Spleen (tissue), 7 donors: ENCODE data around the gene METTL23.
A peak's percentile ranks its signal among the peaks of the same experiment; 100 is the strongest.

Experiments
- CTCF ChIP-seq, 11 experiments: fragments of 200-600 bp in 7 of 11; fragments of 450-650 bp in 4 of 11; sonication (generic) in 4 of 11; IDR thresholded peaks in 8 of 11; conservative IDR thresholded peaks in 3 of 11; 1 replicate in 7 of 11; 2 replicates in 4 of 11; pipeline versions ENCODE4 v1.4.0 to v1.8.0; 2016 to 2021; ENCODE audit warnings: antibody characterized with exemption in 11 of 11, inconsistent platforms in 4 of 11, mild to moderate bottlenecking in 1 of 11
- POLR2A ChIP-seq, 3 donors: fragments of 450-650 bp; IDR thresholded peaks; one replicate each; pipeline ENCODE4 v1.5.1; 2017; ENCODE audit warnings: antibody characterized with exemption in 3 of 3, mild to moderate bottlenecking in 1 of 3
- POLR2AphosphoS5 ChIP-seq, 3 donors: sonication (generic); formaldehyde crosslinking; IDR thresholded peaks; one replicate each; pipeline ENCODE4 v1.5.1; 2017; ENCODE audit warnings: antibody characterized with exemption in 3 of 3
- donor health status: DM: no; HTN: no; CAD: no; lungs with moderate emphysema.
- donor health status: DM: no; HTN: no; CAD: no.
- donor health status: DM: no; HTN: no; CAD: no.

DNA sequence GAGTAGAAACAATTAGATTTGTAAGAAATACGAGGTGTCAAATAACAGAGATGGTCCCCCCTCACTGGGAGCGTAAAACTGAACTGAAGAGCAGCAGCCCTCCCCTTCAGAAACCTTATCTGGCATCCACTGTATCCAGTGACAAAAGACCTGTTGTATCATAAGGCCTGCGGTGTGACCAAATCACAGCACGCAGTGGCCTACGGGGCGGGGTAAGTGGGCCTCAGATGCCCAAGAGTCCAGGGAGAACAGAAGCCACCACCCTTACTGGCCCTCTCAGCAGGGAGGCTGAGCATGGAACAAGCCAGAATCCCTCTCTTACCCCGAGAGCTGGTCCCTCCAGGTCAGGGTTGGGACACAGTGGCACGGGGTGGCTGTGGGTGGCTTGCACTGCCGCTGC, 5.7 kb upstream of the METTL23 start:
- TF ChIP-seq POLR2A (IDR thresholded peaks at IDR 0.05) (no peak), POLR2AphosphoS5 (IDR thresholded peaks at IDR 0.05) (peak in 1 of 3 donors; percentile 21), CTCF (IDR thresholded peaks at IDR 0.05 in 8 of 11, conservative IDR thresholded peaks at IDR 0.05 in 3 of 11) (no peak)
